ENCODE results near the gene COMTD1.

The COMTD1 gene

GRCh38 chr10:75235375-75236177, at the start of gene COMTD1:
TSS of gene COMTD1 (minus strand) at chr10:75235957. CDS start at chr10:75235928, 29 bp downstream.
- peak; percentile 93 for DNase-seq

- no peak for DNase-seq
Observed at GRCh38 chr10:75283671-75284470, 48.1 kb upstream of the COMTD1 start.

- DNase-seq = no peak
Observed at GRCh38 chr10:75283078-75283670, 47.4 kb upstream of the COMTD1 start.

GRCh38 chr10:75281974-75282373, 46.2 kb upstream of the COMTD1 start:
- DNase-seq = no peak

- no peak for DNase-seq
Observed at GRCh38 chr10:75280236-75280635, 44.5 kb upstream of the COMTD1 start.

GRCh38 chr10:75276069-75276872, 40.5 kb upstream of the COMTD1 start:
- DNase-seq = no peak

- DNase-seq = no peak
Observed at GRCh38 chr10:75272896-75273295, 37.1 kb upstream of the COMTD1 start.

- no peak for DNase-seq
Observed at GRCh38 chr10:75272094-75272493, 36.3 kb upstream of the COMTD1 start.

GRCh38 chr10:75269605-75270004, 33.8 kb upstream of the COMTD1 start:
- no peak for DNase-seq

- no peak for DNase-seq
Observed at GRCh38 chr10:75266945-75267344, 31.2 kb upstream of the COMTD1 start.

GRCh38 chr10:75265856-75266255, 30.1 kb upstream of the COMTD1 start:
- DNase-seq = no peak

- no peak for DNase-seq
Observed at GRCh38 chr10:75263806-75264205, 28.0 kb upstream of the COMTD1 start.

- no peak for DNase-seq
Observed at GRCh38 chr10:75261813-75262705, 26.3 kb upstream of the COMTD1 start.

GRCh38 chr10:75260990-75261389, 25.2 kb upstream of the COMTD1 start:
- no peak for DNase-seq

GRCh38 chr10:75254739-75255138, 19.0 kb upstream of the COMTD1 start:
- DNase-seq = no peak

GRCh38 chr10:75253281-75254220, 17.8 kb upstream of the COMTD1 start:
- DNase-seq = no peak

- no peak for DNase-seq
Observed at GRCh38 chr10:75250934-75251333, 15.2 kb upstream of the COMTD1 start.

- DNase-seq = no peak
Observed at GRCh38 chr10:75247797-75248196, 12.0 kb upstream of the COMTD1 start.

- DNase-seq = no peak
Observed at GRCh38 chr10:75246506-75246905, 10.7 kb upstream of the COMTD1 start.
